ENCODE measurements around the gene HOXD4.
A peak's percentile ranks its signal among the peaks of the same experiment; 100 is the strongest.

HOXD4 gene

DNA sequence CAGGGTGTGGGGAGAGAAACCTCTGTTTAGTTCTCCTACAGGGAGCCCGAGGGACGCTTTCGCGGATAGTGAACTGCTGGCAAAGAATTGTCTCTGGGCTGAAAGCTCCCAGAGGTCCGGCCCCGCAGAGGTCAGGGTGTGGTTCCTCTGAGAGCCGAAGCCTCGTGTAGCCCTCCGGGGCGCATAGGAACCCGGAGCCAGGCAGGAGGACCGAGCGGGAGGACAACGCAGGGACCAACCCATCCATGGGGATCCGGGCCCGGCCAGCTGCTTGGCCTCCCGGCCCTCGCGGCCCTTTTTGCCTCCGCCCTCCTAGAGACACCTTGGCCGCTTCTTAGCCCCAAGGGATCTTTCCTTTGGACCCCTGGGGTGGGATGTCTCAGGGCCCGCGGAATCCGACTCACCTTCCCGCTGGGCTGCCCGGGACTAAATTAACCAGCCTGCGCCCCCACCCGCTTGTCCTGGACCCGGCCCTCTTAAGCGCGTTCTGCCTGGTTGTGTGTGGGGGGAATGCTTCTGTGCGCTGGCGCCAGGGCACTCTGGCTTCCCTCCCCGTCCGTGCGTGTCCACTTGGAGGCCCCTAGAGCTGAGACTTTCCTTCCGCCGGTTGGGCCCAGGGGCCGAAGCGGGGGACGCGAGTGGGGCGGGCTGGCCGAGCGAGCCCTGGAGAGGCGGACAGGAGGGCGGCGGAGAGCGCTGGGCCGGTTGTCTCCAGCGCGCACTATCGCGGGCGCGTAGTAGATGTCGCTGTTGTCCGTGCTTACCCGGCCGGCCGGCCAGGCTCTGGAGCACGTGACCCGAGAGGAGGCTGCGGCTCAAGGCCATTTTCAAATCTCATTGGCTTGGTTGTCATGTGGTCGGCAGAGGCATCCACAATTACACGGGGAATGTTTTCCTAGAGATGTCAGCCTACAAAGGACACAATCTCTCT is 35.2 kb upstream of the HOXD4 start, which contains the start of gene HOXD10:
TSS of gene HOXD10 (plus strand) at position 896 of the 931 bp plus-strand sequence. CDS start 56 bp downstream, outside the sequence.
- no peaks in the 10 kb centered on the region for H3K4me1 ChIP-seq (ENCODE audit: control insufficient read depth, insufficient read depth, low read length)
- peaks cover 5% of the 10 kb centered on the region for H3K9me3 ChIP-seq (replicated peaks; ENCODE audit: low read length)
- no peak within 1 kb of the TSS for H3K9ac ChIP-seq (ENCODE audit: low read depth, low read length)

DNA sequence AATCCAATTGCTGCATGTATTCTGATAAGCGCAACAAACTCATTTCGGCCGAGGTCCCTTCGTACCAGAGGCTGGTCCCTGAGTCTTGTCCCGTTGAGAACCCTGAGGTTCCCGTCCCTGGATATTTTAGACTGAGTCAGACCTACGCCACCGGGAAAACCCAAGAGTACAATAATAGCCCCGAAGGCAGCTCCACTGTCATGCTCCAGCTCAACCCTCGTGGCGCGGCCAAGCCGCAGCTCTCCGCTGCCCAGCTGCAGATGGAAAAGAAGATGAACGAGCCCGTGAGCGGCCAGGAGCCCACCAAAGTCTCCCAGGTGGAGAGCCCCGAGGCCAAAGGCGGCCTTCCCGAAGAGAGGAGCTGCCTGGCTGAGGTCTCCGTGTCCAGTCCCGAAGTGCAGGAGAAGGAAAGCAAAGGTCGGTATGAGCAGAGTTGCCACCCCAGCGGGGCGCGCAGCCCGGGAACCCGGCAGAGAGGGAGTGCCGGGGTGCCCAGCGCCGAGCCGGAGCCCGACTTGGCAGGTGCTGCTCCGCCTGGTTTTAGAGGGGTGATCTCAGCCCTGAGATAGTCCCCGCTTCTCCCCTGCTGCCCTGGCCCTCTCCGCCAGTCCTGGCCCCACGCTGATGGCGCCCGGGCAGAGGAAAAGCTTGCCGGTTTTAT is 34.1 kb upstream of the HOXD4 start:
- Histone ChIP-seq H3K27me3 (ENCODE audit: control insufficient read depth, insufficient read depth, low read length) (peaks cover 99% of the 10 kb centered on the region), H3K4me1 (ENCODE audit: control insufficient read depth, insufficient read depth, low read length) (peaks cover 4% of the 10 kb centered on the region), H3K36me3 (ENCODE audit: insufficient read depth, low read length) (no peaks in the 10 kb centered on the region), H3K4me3 (ENCODE audit: low read length) (no peak overlapping the region), H3K9ac (ENCODE audit: low read depth, low read length) (no peak overlapping the region), H3K9me3 (replicated peaks; ENCODE audit: low read length) (peaks cover 5% of the 10 kb centered on the region), H3K4me2 (ENCODE audit: low read length) (no peak overlapping the region)

More for the DNA sequence above, 35.2 kb upstream of the HOXD4 start, which contains the start of gene HOXD10:
- Histone ChIP-seq H3K27me3 (ENCODE audit: control insufficient read depth, insufficient read depth, low read length) (peaks cover 98% of the 10 kb centered on the region), H3K4me3 (ENCODE audit: low read length) (peak within 1 kb of the TSS; percentile 40), H3K4me2 (ENCODE audit: low read length) (peak within 1 kb of the TSS; percentile 53), H3K36me3 (ENCODE audit: insufficient read depth, low read length) (no peaks in the 10 kb centered on the region)

DNA sequence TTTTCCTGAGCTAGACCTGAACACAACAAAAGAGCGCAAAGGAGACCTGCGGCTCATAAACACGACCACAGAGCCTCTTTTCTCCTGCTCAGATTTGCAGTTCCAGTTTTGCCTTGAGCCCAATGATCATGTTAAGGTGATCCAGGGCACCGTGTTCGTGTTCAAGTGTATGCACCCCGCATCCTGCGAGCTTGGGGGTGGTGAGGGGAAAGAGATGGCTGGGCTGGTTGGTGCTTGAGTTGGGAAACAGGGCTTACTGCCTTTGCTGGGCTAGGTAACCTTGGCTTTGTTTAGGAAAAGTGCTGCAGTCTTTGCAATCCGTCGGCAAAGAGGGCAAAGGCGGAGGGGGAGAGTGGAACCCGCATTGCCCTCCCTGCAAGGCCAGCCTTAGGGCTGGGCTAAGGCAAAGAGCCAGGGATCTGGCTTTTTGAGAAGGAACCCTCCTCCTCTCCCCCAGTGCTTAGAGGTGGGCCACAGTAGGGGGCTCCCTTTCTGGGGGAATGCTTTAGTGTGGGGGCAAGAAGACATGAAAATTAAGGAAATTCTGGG is 33.5 kb upstream of the HOXD4 start:
- H3K27me3 ChIP-seq (ENCODE audit: control insufficient read depth, insufficient read depth, low read length), result peaks cover 99% of the 10 kb centered on the region
- H3K4me1 ChIP-seq (ENCODE audit: control insufficient read depth, insufficient read depth, low read length), result peaks cover 9% of the 10 kb centered on the region
- no peak overlapping the region for H3K4me3 ChIP-seq (ENCODE audit: low read length)
- peaks cover 5% of the 10 kb centered on the region for H3K9me3 ChIP-seq (replicated peaks; ENCODE audit: low read length)
- no peaks in the 10 kb centered on the region for H3K36me3 ChIP-seq (ENCODE audit: insufficient read depth, low read length)
- no peak overlapping the region for H3K4me2 ChIP-seq (ENCODE audit: low read length)
- H3K9ac ChIP-seq (ENCODE audit: low read depth, low read length), result no peak overlapping the region

DNA sequence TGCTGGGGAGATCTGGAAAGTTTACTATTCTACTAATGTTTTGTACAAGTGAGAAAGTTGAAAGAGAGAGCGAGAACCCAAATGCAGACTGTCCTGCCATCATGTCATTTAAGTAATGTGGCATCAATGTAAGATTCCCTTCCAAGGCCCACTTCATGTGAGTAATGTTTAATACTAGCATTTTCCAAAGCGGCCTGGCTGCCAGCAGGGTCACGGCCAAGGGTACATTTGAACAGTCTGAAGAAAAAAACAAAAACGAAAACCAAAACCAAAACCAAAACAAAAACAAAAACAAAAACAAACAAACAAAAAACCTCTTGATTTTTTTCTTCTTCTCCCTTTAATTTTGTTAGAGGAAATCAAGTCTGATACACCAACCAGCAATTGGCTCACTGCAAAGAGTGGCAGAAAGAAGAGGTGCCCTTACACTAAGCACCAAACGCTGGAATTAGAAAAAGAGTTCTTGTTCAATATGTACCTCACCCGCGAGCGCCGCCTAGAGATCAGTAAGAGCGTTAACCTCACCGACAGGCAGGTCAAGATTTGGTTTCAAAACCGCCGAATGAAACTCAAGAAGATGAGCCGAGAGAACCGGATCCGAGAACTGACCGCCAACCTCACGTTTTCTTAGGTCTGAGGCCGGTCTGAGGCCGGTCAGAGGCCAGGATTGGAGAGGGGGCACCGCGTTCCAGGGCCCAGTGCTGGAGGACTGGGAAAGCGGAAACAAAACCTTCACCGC is 32.6 kb upstream of the HOXD4 start:
- Histone ChIP-seq H3K36me3 (ENCODE audit: insufficient read depth, low read length) (no peaks in the 10 kb centered on the region), H3K4me2 (ENCODE audit: low read length) (peak overlapping the region; percentile 59), H3K9me3 (replicated peaks; ENCODE audit: low read length) (peaks cover 5% of the 10 kb centered on the region), H3K4me1 (ENCODE audit: control insufficient read depth, insufficient read depth, low read length) (peaks cover 9% of the 10 kb centered on the region), H3K27me3 (ENCODE audit: control insufficient read depth, insufficient read depth, low read length) (peaks cover 99% of the 10 kb centered on the region), H3K4me3 (ENCODE audit: low read length) (peak overlapping the region; percentile 32), H3K9ac (ENCODE audit: low read depth, low read length) (no peak overlapping the region)

DNA sequence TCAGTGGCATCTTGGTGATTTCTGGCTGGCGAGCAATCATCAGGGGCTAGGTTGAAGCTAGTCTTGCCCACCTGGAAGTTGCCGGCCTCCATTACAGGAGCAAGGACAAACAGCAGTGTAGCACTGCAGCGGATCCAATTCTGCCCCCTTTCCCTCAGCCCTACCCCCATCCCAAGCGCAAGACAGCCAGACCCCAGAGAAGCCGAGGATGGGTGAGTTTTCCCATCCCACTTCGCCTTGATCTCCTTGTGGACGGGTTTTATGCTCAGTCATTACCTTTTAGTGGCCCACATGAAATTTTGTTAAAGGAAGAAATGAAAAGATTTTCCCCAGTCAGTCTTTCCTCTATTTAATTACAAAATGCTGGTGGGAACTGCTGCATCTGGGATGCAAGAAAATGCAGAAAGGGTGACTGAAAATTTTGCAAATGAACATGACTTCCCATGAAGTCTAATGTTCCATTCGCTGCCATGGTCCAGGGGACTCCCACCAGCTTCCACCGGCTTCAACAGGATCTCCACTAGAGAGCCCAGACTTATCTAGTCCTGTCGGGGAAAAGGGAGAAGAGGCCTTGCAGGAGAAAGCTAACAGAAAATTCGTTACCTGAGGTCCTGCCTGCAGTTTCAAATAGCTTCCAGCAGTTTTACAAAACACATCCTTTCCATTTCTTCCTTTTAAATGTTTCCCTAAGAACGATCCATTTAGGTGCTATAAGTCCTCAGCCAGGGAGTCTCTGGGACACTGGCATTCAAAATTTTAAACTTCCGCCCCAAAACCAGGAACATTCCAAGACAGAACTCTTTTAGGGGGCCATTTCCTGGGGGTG is 30.8 kb upstream of the HOXD4 start:
- Histone ChIP-seq H3K4me3 (ENCODE audit: low read length) (no peak overlapping the region), H3K4me2 (ENCODE audit: low read length) (no peak overlapping the region), H3K9me3 (replicated peaks; ENCODE audit: low read length) (peaks cover 5% of the 10 kb centered on the region), H3K4me1 (ENCODE audit: control insufficient read depth, insufficient read depth, low read length) (peaks cover 9% of the 10 kb centered on the region), H3K9ac (ENCODE audit: low read depth, low read length) (no peak overlapping the region), H3K36me3 (ENCODE audit: insufficient read depth, low read length) (no peaks in the 10 kb centered on the region), H3K27me3 (ENCODE audit: control insufficient read depth, insufficient read depth, low read length) (peaks cover 98% of the 10 kb centered on the region)

DNA sequence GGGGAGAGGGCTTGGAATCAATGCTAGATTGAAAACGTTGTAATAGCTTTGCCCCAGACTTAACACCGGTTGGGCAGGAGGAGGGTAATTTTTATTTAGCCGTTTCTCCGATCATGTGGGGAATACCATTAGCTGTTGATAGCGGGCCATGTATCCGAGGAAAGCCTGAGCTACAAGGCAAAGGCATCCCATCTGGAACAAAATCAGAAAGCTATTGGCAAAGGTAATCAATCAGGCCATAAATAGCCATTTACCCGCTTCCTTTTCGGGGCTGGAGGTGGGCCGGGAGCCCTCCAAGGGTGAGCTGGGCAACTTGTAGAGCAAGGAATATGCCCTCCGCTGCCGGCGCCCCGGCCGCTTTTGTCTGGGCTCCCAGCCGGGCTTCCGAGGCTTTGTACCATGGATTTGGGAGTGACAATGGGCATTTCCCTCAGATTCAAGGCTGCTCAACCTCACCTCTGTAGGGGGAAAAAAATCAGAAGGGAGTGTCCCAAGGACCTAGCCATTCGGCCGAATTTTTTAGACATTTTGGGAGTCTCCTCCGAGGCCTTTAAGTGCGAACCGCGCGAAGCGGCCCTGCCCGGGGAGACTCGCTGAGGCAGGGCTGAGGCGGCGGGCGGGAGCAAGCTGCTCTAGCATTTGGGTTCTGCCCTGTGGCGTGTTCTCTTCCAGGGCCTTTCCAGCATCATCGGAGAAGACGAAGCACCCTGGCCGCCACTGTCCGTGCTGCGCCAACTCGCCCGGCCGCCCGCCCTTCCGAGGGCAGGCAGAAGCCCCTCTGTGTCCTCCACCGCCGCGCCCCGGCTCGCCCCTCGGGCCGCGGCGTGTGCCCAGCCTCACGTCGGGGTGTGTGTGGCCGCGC is 29.9 kb upstream of the HOXD4 start:
- no peak overlapping the region for H3K4me3 ChIP-seq (ENCODE audit: low read length)
- peaks cover 5% of the 10 kb centered on the region for H3K9me3 ChIP-seq (replicated peaks; ENCODE audit: low read length)
- peaks cover 96% of the 10 kb centered on the region for H3K27me3 ChIP-seq (ENCODE audit: control insufficient read depth, insufficient read depth, low read length)
- H3K4me2 ChIP-seq (ENCODE audit: low read length), result no peak overlapping the region
- peaks cover 9% of the 10 kb centered on the region for H3K4me1 ChIP-seq (ENCODE audit: control insufficient read depth, insufficient read depth, low read length)
- H3K36me3 ChIP-seq (ENCODE audit: insufficient read depth, low read length), result no peaks in the 10 kb centered on the region
- no peak overlapping the region for H3K9ac ChIP-seq (ENCODE audit: low read depth, low read length)

DNA sequence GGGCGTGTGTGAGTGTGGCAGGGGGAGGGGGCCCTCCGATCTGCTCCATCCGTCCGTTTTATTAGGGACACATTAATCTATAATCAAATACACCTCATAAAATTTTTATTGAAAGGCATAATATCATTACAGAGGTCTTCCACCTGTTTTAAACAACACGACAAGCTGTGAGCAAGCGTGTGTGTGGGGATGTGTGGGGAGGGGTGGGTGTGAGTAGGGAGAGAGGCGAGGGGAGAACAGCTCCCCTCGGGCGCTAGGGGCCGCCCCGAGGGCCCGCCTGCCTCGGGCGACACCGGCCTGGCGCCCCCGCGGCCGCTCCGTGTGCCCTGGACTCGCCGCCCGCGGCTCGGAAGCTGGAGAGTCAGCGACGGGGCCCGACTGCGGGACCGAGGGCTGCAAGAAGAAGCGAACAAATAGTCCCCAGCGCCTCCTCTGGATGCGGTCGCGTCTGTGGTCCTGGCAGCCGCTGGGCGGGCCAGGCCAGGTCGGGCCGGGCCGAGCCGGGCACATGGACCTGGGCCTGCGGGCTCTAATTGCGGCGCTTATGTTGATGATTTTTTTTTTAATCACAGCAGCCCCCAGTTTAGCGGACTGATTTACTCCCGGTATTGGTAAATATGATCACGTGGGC is 29.2 kb upstream of the HOXD4 start:
- no peak overlapping the region for H3K9ac ChIP-seq (ENCODE audit: low read depth, low read length)
- peak overlapping the region; percentile 78 for H3K4me3 ChIP-seq (ENCODE audit: low read length)
- no peaks in the 10 kb centered on the region for H3K36me3 ChIP-seq (ENCODE audit: insufficient read depth, low read length)
- H3K4me2 ChIP-seq (ENCODE audit: low read length), result peak overlapping the region; percentile 90
- peaks cover 94% of the 10 kb centered on the region for H3K27me3 ChIP-seq (ENCODE audit: control insufficient read depth, insufficient read depth, low read length)
- peaks cover 9% of the 10 kb centered on the region for H3K4me1 ChIP-seq (ENCODE audit: control insufficient read depth, insufficient read depth, low read length)
- no peaks in the 10 kb centered on the region for H3K9me3 ChIP-seq (replicated peaks; ENCODE audit: low read length)

DNA sequence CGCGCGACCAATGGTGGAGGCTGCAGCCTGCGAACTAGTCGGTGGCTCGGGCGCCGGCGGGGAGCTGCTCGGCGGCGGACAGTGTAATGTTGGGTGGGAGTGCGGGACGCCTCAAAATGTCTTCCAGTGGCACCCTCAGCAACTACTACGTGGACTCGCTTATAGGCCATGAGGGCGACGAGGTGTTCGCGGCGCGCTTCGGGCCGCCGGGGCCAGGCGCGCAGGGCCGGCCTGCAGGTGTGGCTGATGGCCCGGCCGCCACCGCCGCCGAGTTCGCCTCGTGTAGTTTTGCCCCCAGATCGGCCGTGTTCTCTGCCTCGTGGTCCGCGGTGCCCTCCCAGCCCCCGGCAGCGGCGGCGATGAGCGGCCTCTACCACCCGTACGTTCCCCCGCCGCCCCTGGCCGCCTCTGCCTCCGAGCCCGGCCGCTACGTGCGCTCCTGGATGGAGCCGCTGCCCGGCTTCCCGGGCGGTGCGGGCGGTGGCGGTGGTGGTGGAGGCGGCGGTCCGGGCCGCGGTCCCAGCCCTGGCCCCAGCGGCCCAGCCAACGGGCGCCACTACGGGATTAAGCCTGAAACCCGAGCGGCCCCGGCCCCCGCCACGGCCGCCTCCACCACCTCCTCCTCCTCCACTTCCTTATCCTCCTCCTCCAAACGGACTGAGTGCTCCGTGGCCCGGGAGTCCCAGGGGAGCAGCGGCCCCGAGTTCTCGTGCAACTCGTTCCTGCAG is 28.5 kb upstream of the HOXD4 start, which contains the start of gene HOXD9:
TSS of gene HOXD9 (plus strand) at position 37 of the 728 bp plus-strand sequence. CDS start at position 87, 50 bp downstream.
- no peaks in the 10 kb centered on the region for H3K9me3 ChIP-seq (replicated peaks; ENCODE audit: low read length)
- no peaks in the 10 kb centered on the region for H3K36me3 ChIP-seq (ENCODE audit: insufficient read depth, low read length)
- H3K4me1 ChIP-seq (ENCODE audit: control insufficient read depth, insufficient read depth, low read length), result peaks cover 9% of the 10 kb centered on the region
- H3K4me3 ChIP-seq (ENCODE audit: low read length), result peak within 1 kb of the TSS; percentile 78
- H3K9ac ChIP-seq (ENCODE audit: low read depth, low read length), result peak within 1 kb of the TSS; percentile 38
- peaks cover 89% of the 10 kb centered on the region for H3K27me3 ChIP-seq (ENCODE audit: control insufficient read depth, insufficient read depth, low read length)
- H3K4me2 ChIP-seq (ENCODE audit: low read length), result peak within 1 kb of the TSS; percentile 90

DNA sequence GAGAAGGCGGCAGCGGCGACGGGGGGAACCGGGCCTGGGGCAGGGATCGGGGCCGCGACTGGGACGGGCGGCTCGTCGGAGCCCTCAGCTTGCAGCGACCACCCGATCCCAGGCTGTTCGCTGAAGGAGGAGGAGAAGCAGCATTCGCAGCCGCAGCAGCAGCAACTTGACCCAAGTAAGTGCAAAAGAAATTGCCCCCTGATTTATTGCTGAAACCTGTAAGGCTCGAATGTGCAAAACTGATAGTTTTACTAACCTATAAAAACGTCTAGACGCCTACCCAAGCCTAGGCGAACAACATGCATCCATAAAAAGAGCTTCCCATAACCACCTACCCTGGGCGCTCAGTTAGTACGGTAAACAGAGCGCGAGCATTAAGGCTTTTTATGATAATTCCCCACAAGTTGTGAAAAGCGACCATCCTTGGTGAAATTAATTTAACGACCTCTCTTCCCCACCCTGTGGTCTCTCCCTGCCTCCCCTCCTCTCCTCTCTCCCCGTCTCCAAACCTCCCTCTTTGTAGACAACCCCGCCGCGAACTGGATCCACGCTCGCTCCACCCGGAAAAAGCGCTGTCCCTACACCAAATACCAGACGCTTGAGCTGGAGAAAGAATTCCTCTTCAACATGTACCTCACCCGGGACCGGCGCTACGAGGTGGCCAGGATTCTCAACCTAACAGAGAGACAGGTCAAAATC is 27.8 kb upstream of the HOXD4 start:
- H3K4me1 ChIP-seq (ENCODE audit: control insufficient read depth, insufficient read depth, low read length), result peaks cover 9% of the 10 kb centered on the region
- peak overlapping the region; percentile 78 for H3K4me3 ChIP-seq (ENCODE audit: low read length)
- H3K9ac ChIP-seq (ENCODE audit: low read depth, low read length), result no peak overlapping the region
- H3K27me3 ChIP-seq (ENCODE audit: control insufficient read depth, insufficient read depth, low read length), result peaks cover 89% of the 10 kb centered on the region
- H3K4me2 ChIP-seq (ENCODE audit: low read length), result peak overlapping the region; percentile 90
- H3K36me3 ChIP-seq (ENCODE audit: insufficient read depth, low read length), result no peaks in the 10 kb centered on the region
- no peaks in the 10 kb centered on the region for H3K9me3 ChIP-seq (replicated peaks; ENCODE audit: low read length)

Measured in skeletal muscle satellite cell (primary cell).